Globus pallidus (tissue), 1 donor: Measurements from ENCODE around the gene SPCS2.
A peak's percentile ranks its signal among the peaks of the same experiment; 100 is the strongest.
"Not testable (repeated sequence)": the region's sequence is repeated elsewhere in the genome, so short reads cannot be mapped to it uniquely, and the experiment has no call there.

Source experiments
- DNase-seq: peaks from one replicate; pipeline ENCODE4 v3.0.0-alpha.2; 2015; ENCODE audit warnings: low spot score

SPCS2 gene

DNA sequence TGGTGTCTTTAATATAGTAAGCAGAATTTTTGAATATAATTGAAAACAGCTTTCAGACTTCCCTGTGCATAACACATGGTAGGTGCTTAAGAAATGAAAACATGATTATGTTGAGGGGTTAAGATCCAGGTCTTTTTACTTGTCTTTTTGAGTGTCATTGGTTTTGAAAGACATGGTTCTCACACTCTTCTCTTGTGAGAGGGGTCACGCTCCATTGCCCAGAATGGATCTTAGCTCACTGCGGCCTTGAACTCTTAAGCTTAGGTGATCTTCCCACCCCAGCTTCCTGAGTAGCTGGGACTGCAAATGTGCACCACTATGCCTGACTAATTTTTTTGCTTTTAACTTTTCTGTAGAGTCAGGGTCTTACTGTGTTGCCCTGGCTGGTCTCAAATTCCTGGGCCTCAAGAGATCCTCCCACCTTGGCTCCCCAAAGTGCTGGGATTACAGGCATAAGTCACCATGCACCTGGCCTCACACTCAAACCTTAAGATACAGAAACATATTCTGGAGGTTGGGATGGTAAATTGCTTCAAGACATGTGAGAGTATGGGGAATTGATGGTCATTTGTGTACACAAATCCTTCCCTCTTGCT lies 1.4 kb downstream of the SPCS2 start:
- DNase-seq, result no peak

DNA sequence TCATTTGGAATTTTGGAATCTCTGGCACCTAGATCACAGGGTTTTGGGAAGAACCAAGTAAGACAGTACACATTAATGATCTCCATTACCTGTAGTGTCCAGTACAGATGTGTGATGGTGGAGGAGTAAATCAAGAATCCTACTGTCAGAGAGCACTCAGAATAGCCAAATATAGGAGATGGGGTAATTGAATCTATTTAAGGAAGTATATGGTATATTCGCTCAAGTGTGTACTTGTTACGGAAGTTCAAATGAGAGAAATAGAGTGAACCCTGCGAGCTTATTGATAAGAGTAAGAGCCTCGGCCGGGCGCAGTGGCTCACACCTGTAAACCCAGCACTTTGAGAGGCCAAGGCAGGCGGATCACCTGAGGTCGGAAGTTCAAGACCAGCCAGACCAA lies 2.2 kb downstream of the SPCS2 start:
- DNase-seq, result no peak

DNA sequence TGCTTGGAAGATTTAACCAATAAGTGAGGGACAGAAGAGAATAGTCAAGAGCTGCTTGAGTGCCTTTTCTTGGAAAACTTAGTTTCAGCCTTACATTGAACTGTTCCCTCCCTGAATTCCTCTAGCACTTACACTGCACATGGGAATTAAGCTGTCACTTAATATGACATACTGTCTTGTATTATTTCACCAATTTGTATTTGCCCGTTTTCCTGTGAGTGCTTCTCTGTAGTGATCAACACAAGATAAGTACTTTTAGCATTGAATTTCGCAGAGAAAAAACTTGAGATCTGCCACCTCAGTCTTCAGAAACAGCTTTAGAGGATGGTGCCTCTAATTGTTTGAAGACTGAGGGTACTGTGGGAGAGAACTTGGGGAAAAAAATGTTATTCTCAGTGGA lies 3.7 kb downstream of the SPCS2 start:
- no peak for DNase-seq

DNA sequence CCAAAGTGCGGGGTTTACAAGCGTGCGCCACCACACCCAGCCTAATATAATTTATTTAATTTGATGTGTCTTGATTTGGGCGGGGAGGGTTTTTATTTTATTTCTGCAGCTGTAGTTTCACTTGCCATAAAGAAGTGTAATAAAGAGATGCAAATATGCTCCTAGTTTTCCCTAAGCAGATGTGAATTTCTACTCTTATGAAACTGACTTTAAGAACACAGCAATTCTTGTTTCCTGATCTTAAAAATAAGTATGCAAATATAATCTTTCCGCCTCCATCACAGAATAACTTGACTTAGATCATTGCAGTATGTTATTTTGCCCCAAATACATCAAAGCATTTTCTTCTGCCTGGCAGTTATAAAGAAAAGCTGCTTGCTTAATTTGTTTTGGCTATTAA lies 4.4 kb downstream of the SPCS2 start:
- DNase-seq, result no peak

DNA sequence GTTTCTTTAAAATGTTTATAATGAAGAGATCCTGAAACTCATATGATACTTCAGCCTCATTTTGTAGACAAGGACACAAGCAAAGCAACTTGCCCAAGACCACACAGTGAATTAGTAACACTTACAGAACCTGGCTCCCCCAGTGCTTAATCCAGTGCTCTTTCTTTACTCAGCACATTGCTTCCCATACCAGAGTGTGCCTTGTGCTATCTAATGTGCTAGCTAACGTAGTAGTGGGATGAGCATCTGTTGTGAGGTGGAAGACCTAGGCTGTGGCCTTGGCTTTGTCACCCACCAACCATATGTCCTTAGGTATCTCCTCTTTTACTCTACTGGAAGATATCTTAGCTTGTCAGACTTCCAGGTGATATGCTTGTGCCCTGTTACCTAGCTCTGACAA lies 5.1 kb downstream of the SPCS2 start:
- DNase-seq, result no peak

DNA sequence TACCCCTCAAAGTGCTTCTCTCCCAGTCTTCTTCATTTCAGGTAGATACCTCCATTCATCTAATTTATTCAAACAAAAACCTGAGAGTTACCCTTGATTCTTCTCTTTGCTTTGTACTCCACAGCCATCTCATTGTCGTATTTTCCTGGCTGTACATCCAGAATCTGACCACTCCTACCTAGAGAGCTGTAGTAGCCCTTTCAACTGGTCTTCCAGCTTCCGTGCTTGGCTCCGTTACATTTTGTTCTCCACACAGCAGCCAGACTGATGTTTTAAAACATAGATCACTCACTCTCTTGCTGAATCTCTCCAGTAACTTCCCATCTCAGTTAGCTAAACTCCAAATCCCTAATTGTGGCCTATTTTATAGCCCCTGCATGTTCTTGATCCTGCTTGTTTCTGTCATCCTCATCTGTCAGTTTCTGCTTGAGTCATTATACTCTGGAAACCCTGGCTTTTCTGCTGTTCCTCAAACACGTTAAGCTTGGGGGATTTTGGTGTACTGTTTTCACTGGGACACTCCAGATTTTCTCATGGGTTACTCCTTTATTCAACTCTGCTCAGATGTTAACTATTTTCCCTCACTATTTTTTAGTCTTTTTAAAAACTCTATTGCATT lies 7.4 kb downstream of the SPCS2 start:
- DNase-seq, result no peak

DNA sequence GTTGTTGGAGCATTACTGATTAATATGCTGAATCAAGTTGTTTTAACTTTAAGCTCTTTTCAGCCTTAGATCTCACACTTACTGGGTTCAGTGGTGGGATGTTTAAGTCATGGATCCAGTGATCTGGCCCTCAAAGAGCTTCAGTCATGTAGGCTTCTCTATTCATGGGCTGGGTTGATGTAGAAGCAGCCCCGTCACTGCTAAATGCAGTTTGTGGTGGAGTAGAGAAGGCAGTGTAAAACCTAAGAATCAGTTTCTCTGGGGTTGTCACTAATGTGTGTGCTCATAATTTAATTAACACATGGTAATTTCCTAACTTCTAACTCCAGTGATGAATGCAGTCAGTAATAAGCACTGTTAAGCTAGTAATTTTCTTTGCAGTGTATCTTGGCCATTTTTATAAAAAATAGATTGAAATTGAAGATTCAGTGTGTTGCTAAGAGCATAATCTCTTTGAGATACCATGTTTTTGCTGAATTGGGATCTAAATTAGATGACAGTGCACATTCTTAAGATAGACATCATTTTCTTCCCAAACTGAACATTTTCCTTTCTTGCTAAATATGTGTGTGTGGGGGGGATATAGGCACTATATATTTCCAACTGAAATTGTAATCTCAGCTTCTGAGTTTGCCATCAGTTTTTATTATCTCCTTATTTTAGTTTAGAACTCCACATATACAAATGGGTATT lies 9.0 kb downstream of the SPCS2 start:
- no peak for DNase-seq

DNA sequence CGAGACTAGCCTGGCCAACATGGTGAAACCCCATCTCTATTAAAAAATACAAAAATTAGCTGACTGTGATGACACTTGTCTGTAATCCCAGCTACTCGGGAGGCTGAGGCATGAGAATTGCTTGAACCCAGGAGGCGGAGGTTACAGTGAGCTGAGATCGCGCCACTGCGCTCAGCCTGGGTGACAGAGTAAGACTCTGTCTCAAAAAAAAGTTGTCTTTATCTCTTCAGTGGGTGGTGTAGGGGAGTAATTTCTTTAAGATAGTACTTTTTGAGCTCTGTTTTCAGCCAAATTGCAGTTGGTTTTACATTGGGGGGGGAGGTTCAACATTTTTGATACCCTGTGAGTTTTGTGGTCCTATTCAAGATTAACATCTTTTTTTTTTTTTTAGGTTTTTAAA lies 11.1 kb downstream of the SPCS2 start:
- DNase-seq, result not testable (repeated sequence)

DNA sequence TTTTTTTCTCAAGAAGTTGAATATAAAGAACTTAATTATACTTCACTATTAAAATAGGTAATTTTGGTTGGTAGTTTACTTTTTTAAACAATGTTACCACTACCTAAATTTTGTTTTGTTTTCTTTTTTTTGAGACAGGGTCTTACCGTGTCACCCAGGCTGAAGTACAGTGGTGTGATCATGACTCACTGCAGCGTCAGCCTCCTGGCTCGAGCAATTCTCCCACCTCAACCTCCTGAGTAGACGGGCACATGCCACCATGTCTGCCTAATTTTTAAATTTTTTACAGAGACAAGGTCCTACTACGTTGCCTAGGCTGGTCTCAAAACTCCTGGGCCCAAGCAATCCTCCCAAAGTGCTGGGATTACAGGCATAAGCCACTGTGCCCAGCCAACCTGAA lies 17.6 kb downstream of the SPCS2 start:
- no peak for DNase-seq

DNA sequence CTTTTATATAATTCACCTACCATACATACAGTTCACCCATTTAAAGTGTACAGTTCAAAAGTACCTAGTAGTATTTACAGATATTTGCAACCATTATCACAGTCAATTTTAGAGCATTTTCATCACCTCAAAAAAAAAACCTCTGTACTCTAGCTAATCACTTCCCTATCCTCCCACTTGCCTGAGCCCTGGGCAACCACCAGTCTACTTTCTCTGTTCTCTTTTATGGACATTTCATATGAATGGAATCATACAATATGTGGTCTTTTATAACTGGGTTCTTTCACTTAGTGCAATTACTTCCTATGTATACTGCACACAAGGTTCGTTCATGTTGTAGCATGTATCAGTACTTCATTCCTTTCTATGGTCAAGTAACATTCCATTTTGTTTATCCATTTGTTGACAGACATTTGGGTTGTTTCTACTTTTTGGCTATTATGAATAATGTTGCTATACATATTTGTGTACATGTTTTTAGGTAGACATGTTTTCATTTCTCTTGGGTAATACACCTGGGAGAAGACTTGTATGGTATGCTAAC lies 21.9 kb downstream of the SPCS2 start:
- DNase-seq, result no peak

DNA sequence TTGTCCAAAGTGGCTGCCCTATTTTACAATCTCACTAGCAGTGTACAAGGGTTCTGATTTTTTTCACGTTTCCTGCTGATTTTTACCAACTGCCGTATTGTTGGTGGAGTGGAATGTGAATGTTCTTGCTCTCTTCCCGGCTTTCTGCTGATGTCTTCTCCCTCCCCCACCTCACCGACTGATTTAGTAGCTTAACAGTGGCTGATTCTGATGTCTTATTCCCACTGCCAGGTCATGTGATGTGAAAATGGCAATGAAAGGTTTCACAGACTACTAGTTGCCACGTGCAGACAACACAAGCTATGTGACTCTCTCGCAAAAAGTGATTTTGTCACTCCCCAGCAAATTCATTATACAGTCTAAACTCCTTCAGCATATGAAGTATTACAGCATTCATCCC lies 22.4 kb downstream of the SPCS2 start:
- peak; percentile 64 for DNase-seq

DNA sequence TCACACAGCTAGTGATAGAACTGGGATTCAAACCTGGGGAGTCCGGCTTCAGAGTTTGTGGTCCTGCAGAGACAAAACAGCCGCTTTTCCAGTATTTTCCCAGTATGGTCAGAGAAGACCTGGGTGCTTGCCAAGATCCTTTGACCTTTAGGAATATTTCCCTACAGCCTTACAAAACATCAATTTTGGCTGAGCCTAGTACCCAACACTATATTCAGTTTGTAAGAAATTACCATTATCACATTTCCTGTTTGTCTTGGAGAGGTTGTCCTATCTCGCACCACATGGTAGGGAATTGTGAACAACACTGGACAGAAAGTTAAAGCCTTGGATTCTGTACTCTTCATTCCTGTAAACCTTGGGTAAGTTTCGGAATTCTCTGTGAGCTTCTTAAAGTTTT lies 29.0 kb downstream of the SPCS2 start:
- DNase-seq, result no peak

DNA sequence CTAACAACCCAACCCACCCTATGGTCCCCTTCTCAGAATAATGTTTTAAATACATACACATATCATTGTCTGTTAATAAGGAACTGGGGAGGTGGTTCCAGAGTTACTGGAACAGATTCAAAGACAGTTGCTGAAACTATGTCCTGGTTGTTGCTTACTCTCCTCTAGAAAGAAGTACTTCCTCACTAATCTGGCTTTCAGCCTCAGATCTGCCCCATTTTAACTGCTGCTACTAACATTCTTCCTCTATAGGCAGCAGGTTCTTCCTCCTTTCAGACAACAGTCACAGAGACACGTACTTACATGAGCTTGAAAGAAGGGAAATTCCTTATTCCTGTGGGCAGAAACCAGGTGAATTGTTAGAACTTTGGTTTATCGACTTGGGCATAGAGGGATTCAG lies 31.6 kb downstream of the SPCS2 start:
- DNase-seq, result no peak

DNA sequence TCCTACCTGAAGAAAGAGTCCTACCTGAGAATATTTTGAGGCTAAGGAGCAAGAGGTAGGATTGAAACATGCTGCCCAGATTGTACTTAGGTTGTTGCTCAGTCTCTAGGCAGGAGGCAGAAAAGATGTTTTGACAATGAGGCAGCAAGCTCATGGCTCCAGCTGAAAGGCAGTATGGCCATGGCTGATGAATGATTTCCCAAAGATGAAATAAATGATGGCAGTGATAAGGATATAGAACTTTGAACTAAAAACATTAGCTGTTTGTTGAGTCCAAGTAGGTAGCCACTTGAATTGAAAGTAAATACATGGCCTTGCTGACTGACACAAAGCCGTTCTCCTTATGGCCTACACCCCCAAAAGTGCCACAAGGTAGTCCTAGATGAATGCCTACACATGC lies 32.8 kb downstream of the SPCS2 start:
- no peak for DNase-seq

DNA sequence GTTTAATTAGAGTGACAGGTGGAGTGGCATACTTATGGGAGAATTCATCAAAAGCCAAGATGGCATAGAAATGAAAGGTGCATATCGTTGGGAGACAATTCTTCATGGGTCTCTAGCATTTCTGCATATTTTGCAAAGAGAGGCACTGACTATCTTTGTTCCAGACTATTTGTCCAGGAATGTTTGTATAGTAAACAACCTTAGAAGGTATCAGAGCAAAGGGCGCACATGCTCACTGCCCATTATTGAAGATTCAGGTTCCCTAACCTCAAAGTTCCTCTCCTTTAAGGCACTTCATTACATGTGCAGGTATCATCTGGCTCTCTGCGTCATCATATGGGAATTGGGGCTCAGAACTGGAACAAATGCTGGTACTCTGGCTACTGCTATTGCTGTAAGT lies 35.0 kb downstream of the SPCS2 start:
- no peak for DNase-seq

DNA sequence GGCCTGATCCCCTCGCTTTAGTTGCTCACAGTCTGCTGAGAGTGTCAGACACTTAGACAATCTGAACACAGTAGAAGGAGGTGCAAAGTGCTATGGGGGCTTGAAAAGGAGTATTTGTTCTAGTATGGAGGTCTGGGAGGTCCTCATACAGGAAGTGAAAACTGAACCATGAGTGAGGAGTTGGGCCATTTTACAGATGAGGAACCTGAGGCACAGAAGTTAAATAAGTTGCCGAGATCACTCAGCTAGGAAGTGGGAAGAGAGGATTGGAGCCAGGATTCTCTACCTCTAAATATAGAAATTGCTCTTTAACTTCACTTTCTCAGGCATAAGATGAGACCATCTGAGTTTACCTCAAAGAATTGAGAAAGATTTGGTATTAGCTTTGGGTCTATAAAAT lies 35.7 kb downstream of the SPCS2 start:
- no peak for DNase-seq

DNA sequence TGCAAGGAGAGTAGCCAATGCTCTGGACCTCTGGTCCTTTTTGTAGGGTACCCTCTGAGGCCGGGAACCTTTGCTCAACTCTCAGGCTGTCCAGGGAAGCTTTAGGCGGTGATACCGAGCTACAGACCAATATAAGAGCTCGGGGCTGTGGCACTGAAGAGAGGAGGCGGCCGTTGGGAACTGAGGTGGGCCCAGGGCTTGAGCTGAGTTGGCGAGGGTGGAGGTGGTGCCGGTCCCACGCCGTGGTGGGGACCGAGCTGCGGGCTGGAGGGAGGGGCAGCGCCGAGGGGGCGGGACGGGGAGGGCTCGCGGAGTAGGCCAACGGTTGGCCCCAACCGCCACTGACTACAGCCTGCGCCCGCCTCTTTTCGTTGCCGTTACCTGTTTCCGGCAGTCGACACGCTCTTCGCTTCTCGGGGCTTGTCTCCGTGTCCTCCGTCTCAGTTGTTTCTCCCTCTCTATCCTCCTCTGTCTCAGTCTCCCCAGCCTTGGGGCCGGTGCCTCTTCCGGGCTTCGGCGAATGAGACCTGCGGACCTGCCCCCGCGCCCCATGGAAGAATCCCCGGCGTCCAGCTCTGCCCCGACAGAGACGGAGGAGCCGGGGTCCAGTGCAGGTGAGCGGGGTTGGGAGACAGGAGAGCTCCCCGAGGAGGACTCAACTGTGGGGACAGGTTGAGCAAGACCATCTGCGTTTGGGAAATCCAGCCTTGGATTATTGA lies 39.6 kb downstream of the SPCS2 start, which contains the start of gene NEU3:
TSS of gene NEU3 (plus strand) at position 393 of the 719 bp plus-strand sequence. CDS start at position 521, 128 bp downstream.
- peak; percentile 47 for DNase-seq

DNA sequence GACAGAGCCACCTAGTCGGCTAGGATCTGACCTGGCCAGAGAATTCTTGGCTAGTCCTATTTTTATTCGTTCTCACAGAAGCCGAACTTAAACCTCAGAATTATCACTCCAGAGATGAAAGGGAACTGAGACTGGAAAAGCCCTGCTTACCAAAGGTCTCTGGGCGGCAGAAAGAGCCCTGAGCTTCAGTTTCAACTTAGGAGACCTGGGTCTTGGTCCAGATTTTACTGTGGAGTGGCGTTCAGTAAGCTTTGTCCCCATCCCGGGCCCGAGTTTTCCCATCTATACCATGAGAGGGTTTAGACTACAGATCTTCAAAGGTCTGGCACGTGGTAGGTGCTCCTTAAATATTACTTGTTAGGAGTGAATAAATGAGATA lies 40.2 kb downstream of the SPCS2 start:
- DNase-seq, result no peak

DNA sequence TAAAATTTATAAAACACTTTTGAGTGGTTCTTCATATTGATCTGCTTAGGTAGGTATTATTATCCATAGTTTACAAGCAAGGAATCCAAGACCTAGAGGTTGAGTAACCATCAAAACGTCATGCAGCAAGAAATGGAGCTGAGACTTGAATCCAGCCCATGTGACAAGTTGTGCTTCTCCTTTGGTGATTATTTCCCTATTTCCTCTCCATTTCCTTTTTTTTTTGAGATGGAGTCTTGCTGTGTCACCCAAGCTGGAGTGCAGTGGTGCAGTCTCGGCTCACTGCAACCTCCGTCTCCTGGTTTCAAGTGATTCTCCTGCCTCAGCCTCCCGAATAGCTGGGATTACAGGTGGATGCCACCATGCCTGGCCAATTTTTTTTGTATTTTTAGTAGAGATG lies 41.1 kb downstream of the SPCS2 start:
- not testable (repeated sequence) for DNase-seq

DNA sequence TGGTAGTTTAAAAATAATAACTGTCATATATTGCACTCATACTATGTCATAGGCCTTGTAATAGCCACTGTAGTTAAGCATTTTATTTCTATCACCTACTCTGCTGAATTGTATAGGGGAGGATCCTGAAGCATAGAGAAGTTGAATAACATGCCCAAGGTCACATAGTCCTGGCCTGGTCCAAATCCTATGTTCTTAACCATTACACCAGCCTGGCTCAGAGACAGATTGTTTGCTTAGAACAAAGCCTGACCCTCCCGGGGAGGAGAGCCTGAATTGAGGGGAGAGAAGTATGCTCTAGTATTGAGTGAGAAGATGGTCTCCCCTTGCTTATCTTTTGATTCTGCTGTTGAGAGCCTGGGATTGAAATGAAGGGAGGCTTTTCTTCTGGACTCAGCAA lies 41.9 kb downstream of the SPCS2 start:
- DNase-seq, result no peak

DNA sequence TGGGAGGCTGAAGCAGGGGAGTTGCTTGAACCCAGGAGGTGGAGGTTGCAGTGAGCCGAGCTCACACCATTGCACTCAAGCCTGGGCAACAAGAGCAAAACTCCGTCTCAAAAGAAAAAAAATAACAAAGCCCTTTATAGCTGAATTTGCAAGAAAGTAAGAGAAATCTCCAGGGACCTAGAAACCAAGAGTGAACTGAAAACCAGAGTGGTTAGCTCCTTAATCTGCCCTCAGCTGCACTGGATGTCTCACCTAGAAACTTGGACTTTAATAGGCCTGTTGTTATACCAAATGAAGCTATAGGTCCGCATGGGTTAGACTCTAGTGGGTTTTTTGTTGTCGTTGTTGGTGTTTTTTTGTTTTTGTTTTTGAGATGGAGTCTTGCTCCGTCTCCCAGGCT lies 43.8 kb downstream of the SPCS2 start:
- DNase-seq, result no peak

DNA sequence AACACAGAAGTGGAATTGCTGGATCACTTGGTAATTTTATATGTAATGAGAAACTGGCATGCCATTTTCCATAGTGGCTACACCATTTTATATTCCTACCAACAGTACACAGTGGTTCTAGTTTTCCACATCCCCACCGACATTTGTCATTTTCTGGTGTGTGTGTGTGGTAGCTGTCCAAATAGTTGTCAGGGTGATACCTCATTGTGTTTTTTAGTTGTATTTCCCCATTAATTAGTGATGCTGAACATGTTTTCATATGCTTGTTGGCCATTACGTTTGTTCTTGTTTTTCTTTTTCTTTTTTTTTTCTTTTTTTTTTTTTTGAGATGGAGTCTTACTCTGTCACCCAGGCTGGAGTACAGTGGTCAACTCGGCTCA lies 51.9 kb downstream of the SPCS2 start:
- DNase-seq, result no peak

DNA sequence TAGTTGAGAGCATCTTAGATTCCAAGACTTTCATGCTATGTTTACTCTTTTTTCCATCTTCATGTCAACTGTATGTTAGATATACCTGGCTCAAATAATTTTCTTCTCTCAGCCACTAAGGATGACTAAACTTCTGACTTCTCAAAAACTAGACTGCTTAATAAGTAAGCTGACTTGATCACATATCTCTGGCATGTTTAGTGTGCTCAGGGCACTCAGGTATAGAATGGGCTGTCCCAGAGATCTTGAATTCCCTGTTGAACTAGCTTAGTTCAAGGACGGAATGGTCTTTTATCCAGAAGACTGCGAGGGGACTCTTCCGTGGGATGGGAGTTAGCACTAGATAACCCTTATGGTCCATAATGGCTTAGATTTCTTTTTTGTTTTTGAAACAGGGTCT lies 52.6 kb downstream of the SPCS2 start:
- DNase-seq, result no peak
